GM23338 (cell line): ENCODE data around the gene CLTA. TPM values are rescaled to one million over a fixed set of nuclear protein-coding genes. Genes with fewer than 3 reads are reported as not detected.

Experiments
- ATAC-seq: fragments of 200-7000 bp; cut with Tn5 transposase; 3 replicates; pipeline ENCODE4 v1.9.1; 2020
- DNase-seq: peaks from one replicate; pipeline ENCODE4 v3.0.0-alpha.2; 2015; ENCODE audit warnings: low spot score
- H2AFZ ChIP-seq: fragments of 200-600 bp; sonication (generic); 2 replicates; pipeline ENCODE4 v1.8.0; 2016; ENCODE audit warnings: antibody characterized with exemption, mild to moderate bottlenecking, moderate library complexity
- H3F3A ChIP-seq: fragments of 200-600 bp; sonication (generic); replicated peaks from 2 replicates; pipeline ENCODE4 v1.8.0; 2017; ENCODE audit warnings: antibody characterized with exemption, mixed run types, low read depth
- H3K27ac ChIP-seq: fragments of 200-600 bp; sonication (generic); 2 replicates; pipeline ENCODE4 v1.6.1; 2016; ENCODE audit warnings: low read depth
- H3K27me3 ChIP-seq: fragments of 200-600 bp; sonication (generic); 2 replicates; pipeline ENCODE4 v1.8.0; 2016; ENCODE audit warnings: mild to moderate bottlenecking, mixed run types, moderate library complexity; ENCODE audit not compliant: insufficient read depth
- H3K36me3 ChIP-seq: fragments of 200-600 bp; sonication (generic); 2 replicates; pipeline ENCODE4 v1.8.0; 2016; ENCODE audit warnings: mild to moderate bottlenecking; ENCODE audit not compliant: insufficient read depth
- H3K4me1 ChIP-seq: fragments of 200-600 bp; sonication (generic); 2 replicates; pipeline ENCODE4 v1.8.0; 2016; ENCODE audit warnings: mild to moderate bottlenecking, moderate library complexity; ENCODE audit not compliant: insufficient read depth
- H3K4me2 ChIP-seq: fragments of 200-600 bp; sonication (generic); 2 replicates; pipeline ENCODE4 v1.7.1; 2017; ENCODE audit warnings: mixed run types
- H3K4me3 ChIP-seq: fragments of 200-600 bp; sonication (generic); 2 replicates; pipeline ENCODE4 v1.6.1; 2016; ENCODE audit warnings: mixed run types
- H3K79me2 ChIP-seq: fragments of 200-600 bp; sonication (generic); replicated peaks from 2 replicates; pipeline ENCODE4 v1.8.0; 2017; ENCODE audit warnings: mild to moderate bottlenecking; ENCODE audit not compliant: insufficient read depth
- H3K9me2 ChIP-seq: fragments of 200-600 bp; sonication (generic); 2 replicates; pipeline ENCODE4 v1.8.0; 2017; ENCODE audit not compliant: insufficient read depth
- H4K20me1 ChIP-seq: fragments of 200-600 bp; sonication (generic); replicated peaks from 2 replicates; pipeline ENCODE4 v1.8.0; 2017; ENCODE audit warnings: mild to moderate bottlenecking; ENCODE audit not compliant: insufficient read depth
- H3K27ac Mint-ChIP-seq: 2 replicates; pipeline ENCODE4 v1.8.0; 2020; ENCODE audit warnings: inconsistent platforms, mild to moderate bottlenecking, moderate library complexity, mixed read lengths
- H3K27me3 Mint-ChIP-seq: 3 replicates; pipeline ENCODE4 v1.8.0; 2022; ENCODE audit warnings: low read depth, mild to moderate bottlenecking, moderate library complexity, mixed read lengths, inconsistent platforms; ENCODE audit not compliant: insufficient read depth, poor library complexity
- H3K36me3 Mint-ChIP-seq: 3 replicates; pipeline ENCODE4 v1.8.0; 2021; ENCODE audit warnings: low read depth, mild to moderate bottlenecking, inconsistent platforms, moderate library complexity, mixed read lengths
- H3K4me1 Mint-ChIP-seq: 3 replicates; pipeline ENCODE4 v1.8.0; 2020; ENCODE audit warnings: mild to moderate bottlenecking, inconsistent platforms, mixed read lengths
- H3K4me3 Mint-ChIP-seq: 3 replicates; pipeline ENCODE4 v1.8.0; 2021; ENCODE audit warnings: moderate library complexity, mild to moderate bottlenecking, inconsistent platforms, mixed read lengths
- H3K9me3 Mint-ChIP-seq: 3 replicates; pipeline ENCODE4 v1.8.0; 2020; ENCODE audit warnings: moderate library complexity, mild to moderate bottlenecking, inconsistent platforms, mixed read lengths
- EZH2 ChIP-seq: fragments of 200-600 bp; sonication (generic); IDR thresholded peaks from one replicate; pipeline ENCODE4 v1.8.0; 2017; ENCODE audit warnings: antibody characterized with exemption, mild to moderate bottlenecking, low read depth; ENCODE audit not compliant: unreplicated experiment
- EZH2phosphoT487 ChIP-seq: fragments of 200-600 bp; sonication (generic); IDR thresholded peaks from one replicate; pipeline ENCODE4 v1.8.1; 2018; ENCODE audit warnings: antibody characterized with exemption; ENCODE audit not compliant: unreplicated experiment
- JUNB ChIP-seq: IDR thresholded peaks from one replicate; pipeline ENCODE4 v1.6.1; 2016; ENCODE audit warnings: antibody characterized with exemption; ENCODE audit not compliant: unreplicated experiment
- NANOG ChIP-seq: IDR thresholded peaks from 2 replicates; pipeline ENCODE4 v1.6.1; 2016; ENCODE audit warnings: antibody characterized with exemption, borderline replicate concordance
- POLR2AphosphoS5 ChIP-seq: IDR thresholded peaks from 2 replicates; pipeline ENCODE4 v1.6.1; 2016; ENCODE audit warnings: antibody characterized with exemption, low read depth
- STAT1 ChIP-seq: IDR thresholded peaks from one replicate; pipeline ENCODE4 v1.6.1; 2016; ENCODE audit warnings: antibody characterized with exemption; ENCODE audit not compliant: unreplicated experiment
- ZNF114 ChIP-seq: fragments of 250-450 bp; sonication (Bioruptor Pico); IDR thresholded peaks from 2 replicates; pipeline ENCODE4 v1.5.0; 2020; ENCODE audit warnings: mild to moderate bottlenecking, moderate library complexity
- ZNF331 ChIP-seq: fragments of 250-450 bp; sonication (Bioruptor Pico); IDR thresholded peaks from 2 replicates; pipeline ENCODE4 v1.5.0; 2020; ENCODE audit warnings: low read depth, mild to moderate bottlenecking, moderate library complexity
- polyA plus RNA-seq: library from polyadenylated mRNA; unstranded; fragments of >200 nt; fragmentation: Nextera tagmentation; extraction: Ambion mirVana; gene quantifications from 2 replicates; pipeline ENCODE4 v1.2.1, GENCODE V29; 2016
- total RNA-seq: library from RNA; depleted of rRNA; stranded (reverse); fragments of >200 nt; shearing (Covaris generic); gene quantifications from 2 replicates; pipeline ENCODE4 v1.2.3, GENCODE V29; 2014
- TF ChIP-seq, protein P1 (sequence below): IDR thresholded peaks from one replicate; pipeline ENCODE4 v1.6.1; 2018; ENCODE audit warnings: antibody characterized with exemption; ENCODE audit not compliant: unreplicated experiment
- TF ChIP-seq, protein P2 (sequence below), 2 experiments: fragments of 200-600 bp in 1 of 2; sonication (generic) in 1 of 2; conservative IDR thresholded peaks; 2 replicates each; pipeline versions ENCODE4 v1.5.1 to v1.6.1; 2016 to 2017; ENCODE audit warnings: antibody characterized with exemption in 2 of 2, low read depth in 2 of 2, mild to moderate bottlenecking in 2 of 2, moderate library complexity in 1 of 2
- TF ChIP-seq, protein P3 (sequence below): IDR thresholded peaks from 2 replicates; pipeline ENCODE4 v1.6.1; 2016; ENCODE audit warnings: antibody characterized with exemption

Gene CLTA
- total and polyA plus RNA-seq, 2 experiments from 2014 or later, result 223 to 259 TPM

DNA sequence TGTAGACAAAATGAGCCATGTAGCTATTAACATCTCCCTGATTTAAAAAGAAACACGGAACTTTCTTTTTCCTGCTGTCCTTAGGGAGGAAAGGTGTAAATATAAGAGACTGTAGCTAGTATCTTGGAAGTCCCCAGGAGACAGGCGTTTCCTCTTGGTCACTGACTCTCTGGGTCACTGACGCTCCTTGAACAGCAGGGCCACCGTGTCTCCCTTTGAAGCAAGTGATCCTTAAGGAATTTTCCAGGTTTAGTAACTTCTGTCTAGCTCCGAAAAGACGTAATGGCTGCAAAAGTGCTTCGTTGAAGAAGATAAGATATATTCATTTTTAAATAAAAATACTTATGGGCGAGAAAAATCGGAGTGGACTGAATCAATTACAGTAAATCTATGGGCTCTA, 745 bp upstream of the CLTA start:
- peak overlapping the region; percentile 77 for H3K27ac ChIP-seq
- peak; percentile 53 for DNase-seq

GRCh38 chr9:36191290-36191645, 547 bp downstream of the CLTA start:
- Histone ChIP-seq H4K20me1 (peaks cover 25% of the 10 kb centered on the region), H3K79me2 (peaks cover 54% of the 10 kb centered on the region), H2AFZ (peak overlapping the region; percentile 6; the same call in 1 of the 2 replicates), H3K27me3 (no peaks in the 10 kb centered on the region), H3K4me3 (peak overlapping the region; percentile 98), H3K4me1 (peaks cover 23% of the 10 kb centered on the region), H3K9me2 (no peaks in the 10 kb centered on the region), H3K27ac (peak overlapping the region; percentile 43; the same call in 1 of the 2 replicates), H3F3A (no peaks in the 10 kb centered on the region), H3K36me3 (no peaks in the 10 kb centered on the region), H3K4me2 (peak overlapping the region; percentile 100)
- H3K27me3 Mint-ChIP-seq, result peaks cover 18% of the 10 kb centered on the region
- H3K9me3 Mint-ChIP-seq, result no peaks in the 10 kb centered on the region; the same call in 2 of the 3 replicates
- peak overlapping the region; percentile 61 for H3K27ac Mint-ChIP-seq
- peak; percentile 54 for DNase-seq
- H3K36me3 Mint-ChIP-seq, result peaks cover 19% of the 10 kb centered on the region
- peak overlapping the region; percentile 94 for H3K4me3 Mint-ChIP-seq
- H3K4me1 Mint-ChIP-seq, result peaks cover 31% of the 10 kb centered on the region
- peak; percentile 1 for ATAC-seq
- TF ChIP-seq STAT1, result no peak
- TF ChIP-seq EZH2, result no peak
- TF ChIP-seq, protein P1, sequence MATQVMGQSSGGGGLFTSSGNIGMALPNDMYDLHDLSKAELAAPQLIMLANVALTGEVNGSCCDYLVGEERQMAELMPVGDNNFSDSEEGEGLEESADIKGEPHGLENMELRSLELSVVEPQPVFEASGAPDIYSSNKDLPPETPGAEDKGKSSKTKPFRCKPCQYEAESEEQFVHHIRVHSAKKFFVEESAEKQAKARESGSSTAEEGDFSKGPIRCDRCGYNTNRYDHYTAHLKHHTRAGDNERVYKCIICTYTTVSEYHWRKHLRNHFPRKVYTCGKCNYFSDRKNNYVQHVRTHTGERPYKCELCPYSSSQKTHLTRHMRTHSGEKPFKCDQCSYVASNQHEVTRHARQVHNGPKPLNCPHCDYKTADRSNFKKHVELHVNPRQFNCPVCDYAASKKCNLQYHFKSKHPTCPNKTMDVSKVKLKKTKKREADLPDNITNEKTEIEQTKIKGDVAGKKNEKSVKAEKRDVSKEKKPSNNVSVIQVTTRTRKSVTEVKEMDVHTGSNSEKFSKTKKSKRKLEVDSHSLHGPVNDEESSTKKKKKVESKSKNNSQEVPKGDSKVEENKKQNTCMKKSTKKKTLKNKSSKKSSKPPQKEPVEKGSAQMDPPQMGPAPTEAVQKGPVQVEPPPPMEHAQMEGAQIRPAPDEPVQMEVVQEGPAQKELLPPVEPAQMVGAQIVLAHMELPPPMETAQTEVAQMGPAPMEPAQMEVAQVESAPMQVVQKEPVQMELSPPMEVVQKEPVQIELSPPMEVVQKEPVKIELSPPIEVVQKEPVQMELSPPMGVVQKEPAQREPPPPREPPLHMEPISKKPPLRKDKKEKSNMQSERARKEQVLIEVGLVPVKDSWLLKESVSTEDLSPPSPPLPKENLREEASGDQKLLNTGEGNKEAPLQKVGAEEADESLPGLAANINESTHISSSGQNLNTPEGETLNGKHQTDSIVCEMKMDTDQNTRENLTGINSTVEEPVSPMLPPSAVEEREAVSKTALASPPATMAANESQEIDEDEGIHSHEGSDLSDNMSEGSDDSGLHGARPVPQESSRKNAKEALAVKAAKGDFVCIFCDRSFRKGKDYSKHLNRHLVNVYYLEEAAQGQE, result no peak
- TF ChIP-seq JUNB, result no peak
- no peak for TF ChIP-seq NANOG
- TF ChIP-seq, protein P2, sequence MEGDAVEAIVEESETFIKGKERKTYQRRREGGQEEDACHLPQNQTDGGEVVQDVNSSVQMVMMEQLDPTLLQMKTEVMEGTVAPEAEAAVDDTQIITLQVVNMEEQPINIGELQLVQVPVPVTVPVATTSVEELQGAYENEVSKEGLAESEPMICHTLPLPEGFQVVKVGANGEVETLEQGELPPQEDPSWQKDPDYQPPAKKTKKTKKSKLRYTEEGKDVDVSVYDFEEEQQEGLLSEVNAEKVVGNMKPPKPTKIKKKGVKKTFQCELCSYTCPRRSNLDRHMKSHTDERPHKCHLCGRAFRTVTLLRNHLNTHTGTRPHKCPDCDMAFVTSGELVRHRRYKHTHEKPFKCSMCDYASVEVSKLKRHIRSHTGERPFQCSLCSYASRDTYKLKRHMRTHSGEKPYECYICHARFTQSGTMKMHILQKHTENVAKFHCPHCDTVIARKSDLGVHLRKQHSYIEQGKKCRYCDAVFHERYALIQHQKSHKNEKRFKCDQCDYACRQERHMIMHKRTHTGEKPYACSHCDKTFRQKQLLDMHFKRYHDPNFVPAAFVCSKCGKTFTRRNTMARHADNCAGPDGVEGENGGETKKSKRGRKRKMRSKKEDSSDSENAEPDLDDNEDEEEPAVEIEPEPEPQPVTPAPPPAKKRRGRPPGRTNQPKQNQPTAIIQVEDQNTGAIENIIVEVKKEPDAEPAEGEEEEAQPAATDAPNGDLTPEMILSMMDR (conservative IDR thresholded peaks at IDR 0.05; ENCODE audit: low read depth in 2 of 2), result no peak
- TF ChIP-seq EZH2phosphoT487, result no peak
- TF ChIP-seq ZNF114 (CRISPR knock-in tag), result no peak
- TF ChIP-seq, protein P3, sequence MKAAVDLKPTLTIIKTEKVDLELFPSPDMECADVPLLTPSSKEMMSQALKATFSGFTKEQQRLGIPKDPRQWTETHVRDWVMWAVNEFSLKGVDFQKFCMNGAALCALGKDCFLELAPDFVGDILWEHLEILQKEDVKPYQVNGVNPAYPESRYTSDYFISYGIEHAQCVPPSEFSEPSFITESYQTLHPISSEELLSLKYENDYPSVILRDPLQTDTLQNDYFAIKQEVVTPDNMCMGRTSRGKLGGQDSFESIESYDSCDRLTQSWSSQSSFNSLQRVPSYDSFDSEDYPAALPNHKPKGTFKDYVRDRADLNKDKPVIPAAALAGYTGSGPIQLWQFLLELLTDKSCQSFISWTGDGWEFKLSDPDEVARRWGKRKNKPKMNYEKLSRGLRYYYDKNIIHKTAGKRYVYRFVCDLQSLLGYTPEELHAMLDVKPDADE, result no peak

More for the DNA sequence above, 745 bp upstream of the CLTA start:
- Histone ChIP-seq H3K36me3 (no peaks in the 10 kb centered on the region), H3K4me3 (peak overlapping the region; percentile 98), H4K20me1 (peaks cover 25% of the 10 kb centered on the region), H3K27me3 (no peaks in the 10 kb centered on the region), H3K4me2 (peak overlapping the region; percentile 72), H3K9me2 (peaks cover 11% of the 10 kb centered on the region; the same call in 1 of the 2 replicates), H3K4me1 (peaks cover 23% of the 10 kb centered on the region), H2AFZ (no peak overlapping the region), H3F3A (peaks cover 6% of the 10 kb centered on the region), H3K79me2 (peaks cover 41% of the 10 kb centered on the region)
- Mint-ChIP-seq H3K27ac (peak overlapping the region; percentile 91), H3K27me3 (peaks cover 14% of the 10 kb centered on the region), H3K4me3 (peak overlapping the region; percentile 94), H3K9me3 (no peaks in the 10 kb centered on the region; the same call in 2 of the 3 replicates), H3K4me1 (peaks cover 31% of the 10 kb centered on the region), H3K36me3 (peaks cover 12% of the 10 kb centered on the region)
- peak; percentile 2; the same call in 1 of the 3 replicates for ATAC-seq
- TF ChIP-seq, protein P3, result no peak
- TF ChIP-seq ZNF331 (CRISPR knock-in tag), result no peak
- TF ChIP-seq JUNB, result no peak
- TF ChIP-seq POLR2AphosphoS5, result no peak
